ENCODE measurements around the gene RND2. TPM values are rescaled to one million over a fixed set of nuclear protein-coding genes. Genes with fewer than 3 reads are reported as not detected.

Gene RND2
- total and polyA plus RNA-seq, 3 donors from 2014 or later = 15.7 to 48.7 (median 33.1) TPM

- Histone ChIP-seq H3K27me3 (no peaks in the 10 kb centered on the region), H3K36me3 (ENCODE audit: low read depth, missing control alignments) (no peaks in the 10 kb centered on the region), H3K9me3 (no peaks in the 10 kb centered on the region), H3K27ac (no peak overlapping the region), H3K4me1 (no peaks in the 10 kb centered on the region), H3K4me3 (no peak overlapping the region)
- 82 to 83% methylated on average over 1 of the region's 1 CpG for WGBS, 2 donors
- DNase-seq = no peak
- intact Hi-C loops (cut with DNase I; ENCODE audit: low total_unique reads) = no loop called here
- no peak for TF ChIP-seq POLR2A (IDR thresholded peaks at IDR 0.05)
- TF ChIP-seq CTCF (IDR thresholded peaks at IDR 0.05) = no peak
These were observed 45.2 kb downstream of the RND2 start for GRCh38 chr17:43070257-43070656.

DNA sequence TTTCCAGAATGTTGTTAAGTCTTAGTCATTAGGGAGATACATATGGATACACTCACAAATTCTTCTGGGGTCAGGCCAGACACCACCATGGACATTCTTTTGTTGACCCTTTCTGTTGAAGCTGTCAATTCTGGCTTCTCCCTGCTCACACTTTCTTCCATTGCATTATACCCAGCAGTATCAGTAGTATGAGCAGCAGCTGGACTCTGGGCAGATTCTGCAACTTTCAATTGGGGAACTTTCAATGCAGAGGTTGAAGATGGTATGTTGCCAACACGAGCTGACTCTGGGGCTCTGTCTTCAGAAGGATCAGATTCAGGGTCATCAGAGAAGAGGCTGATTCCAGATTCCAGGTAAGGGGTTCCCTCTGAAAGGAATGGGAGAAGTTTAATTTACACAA lies 45.8 kb downstream of the RND2 start:
- no peak overlapping the region for H3K4me3 ChIP-seq
- no peaks in the 10 kb centered on the region for H3K27me3 ChIP-seq
- H3K4me1 ChIP-seq = no peaks in the 10 kb centered on the region
- DNase-seq = no peak
- intact Hi-C loops (cut with DNase I; ENCODE audit: low total_unique reads) = no loop called here
- TF ChIP-seq POLR2A (IDR thresholded peaks at IDR 0.05) (no peak), CTCF (IDR thresholded peaks at IDR 0.05) (no peak)
- H3K36me3 ChIP-seq (ENCODE audit: low read depth, missing control alignments) = no peaks in the 10 kb centered on the region
- H3K9me3 ChIP-seq = no peaks in the 10 kb centered on the region
- 60 to 81% methylated on average over 1 of the region's 1 CpG for WGBS, 2 donors
- no peak overlapping the region for H3K27ac ChIP-seq

DNA sequence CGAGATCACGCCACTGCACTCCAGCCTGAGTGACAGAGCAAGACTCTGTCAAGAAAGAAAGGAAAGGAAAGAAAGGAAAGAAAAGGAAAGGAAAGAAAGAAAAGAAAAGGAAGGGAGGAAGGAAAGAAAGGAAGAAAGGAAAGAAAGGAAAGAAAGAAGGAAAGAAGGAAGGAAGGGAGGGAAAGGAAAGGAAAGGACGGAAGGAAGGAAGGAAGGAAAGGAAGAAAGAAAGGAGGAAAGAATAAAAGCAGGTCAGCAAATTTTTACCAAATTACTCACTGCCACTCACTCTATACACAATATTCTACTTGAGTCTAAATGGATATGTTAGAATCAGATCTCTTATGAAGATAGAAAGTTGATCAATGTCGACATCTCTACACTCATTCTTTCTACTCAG lies 49.8 kb downstream of the RND2 start:
- Histone ChIP-seq H3K36me3 (ENCODE audit: low read depth, missing control alignments) (no peaks in the 10 kb centered on the region), H3K27ac (no peak overlapping the region), H3K4me3 (no peak overlapping the region), H3K27me3 (no peaks in the 10 kb centered on the region), H3K9me3 (no peaks in the 10 kb centered on the region), H3K4me1 (no peaks in the 10 kb centered on the region)
- WGBS, 2 donors = 94 to 97% methylated on average over 4 of the region's 4 CpGs
- TF ChIP-seq POLR2A (IDR thresholded peaks at IDR 0.05) (no peak), CTCF (IDR thresholded peaks at IDR 0.05) (no peak)
- DNase-seq = no peak
- intact Hi-C loops (cut with DNase I; ENCODE audit: low total_unique reads) = no loop called here

- Histone ChIP-seq H3K27me3 (no peaks in the 10 kb centered on the region), H3K4me3 (no peak overlapping the region), H3K9me3 (no peaks in the 10 kb centered on the region), H3K27ac (no peak overlapping the region), H3K4me1 (no peaks in the 10 kb centered on the region), H3K36me3 (ENCODE audit: low read depth, missing control alignments) (no peaks in the 10 kb centered on the region)
- 79 to 88% methylated on average over 1 of the region's 1 CpG for WGBS, 2 donors
- no peak for DNase-seq
- intact Hi-C loops (cut with DNase I; ENCODE audit: low total_unique reads) = no loop called here
- TF ChIP-seq CTCF (IDR thresholded peaks at IDR 0.05) (no peak), POLR2A (IDR thresholded peaks at IDR 0.05) (no peak)
These were observed 54.7 kb downstream of the RND2 start for GRCh38 chr17:43079641-43080302.

Other genes with a start within 250 kb of the RND2 start
- 1 to 10 TPM; 1.4 to 2.3 TPM for gene WNK4, start 244.6 kb upstream of the RND2 start, total RNA-seq
- gene WNK4, start 244.6 kb upstream of the RND2 start, polyA plus RNA-seq (ENCODE audit: insufficient read depth, low read depth, low replicate concordance) = 2.8 TPM
- gene COA3, start 226.5 kb upstream of the RND2 start, total RNA-seq = 10 to 100 TPM; 43.0 to 49.2 TPM
- 52.7 TPM for gene COA3, start 226.5 kb upstream of the RND2 start, polyA plus RNA-seq (ENCODE audit: insufficient read depth, low read depth, low replicate concordance)
- gene CNTD1, start 226.4 kb upstream of the RND2 start, total RNA-seq = 10 to 100 TPM; 21.2 to 49.1 TPM
- gene CNTD1, start 226.4 kb upstream of the RND2 start, polyA plus RNA-seq (ENCODE audit: insufficient read depth, low read depth, low replicate concordance) = 114 TPM
- 100 to 1,000 TPM; 100 to 111 TPM for gene BECN1, start 200.9 kb upstream of the RND2 start, total RNA-seq
- 74.2 TPM for gene BECN1, start 200.9 kb upstream of the RND2 start, polyA plus RNA-seq (ENCODE audit: insufficient read depth, low read depth, low replicate concordance)
- gene PSME3, start 191.8 kb upstream of the RND2 start, total RNA-seq = 10 to 100 TPM; 79.7 to 92.1 TPM
- gene PSME3, start 191.8 kb upstream of the RND2 start, polyA plus RNA-seq (ENCODE audit: insufficient read depth, low read depth, low replicate concordance) = 135 TPM
- gene AOC2, start 180.7 kb upstream of the RND2 start, total RNA-seq = 10 to 100 TPM; 10.3 to 14.6 TPM
- gene AOC2, start 180.7 kb upstream of the RND2 start, polyA plus RNA-seq (ENCODE audit: insufficient read depth, low read depth, low replicate concordance) = 5.7 TPM
- gene AOC3, start 174.0 kb upstream of the RND2 start, total RNA-seq = 10 to 100 TPM; 14.3 to 14.8 TPM
- gene AOC3, start 174.0 kb upstream of the RND2 start, polyA plus RNA-seq (ENCODE audit: insufficient read depth, low read depth, low replicate concordance) = 46.4 TPM
- gene G6PC1, start 124.4 kb upstream of the RND2 start, total RNA-seq = under 1 TPM in 1 of 2 donors, not detected in 1; 0.06 TPM
- gene G6PC1, start 124.4 kb upstream of the RND2 start, polyA plus RNA-seq (ENCODE audit: insufficient read depth, low read depth, low replicate concordance) = 0.26 TPM
- 10 to 100 TPM; 62.0 to 84.3 TPM for gene AARSD1, start 60.8 kb upstream of the RND2 start, total RNA-seq
- 184 TPM for gene AARSD1, start 60.8 kb upstream of the RND2 start, polyA plus RNA-seq (ENCODE audit: insufficient read depth, low read depth, low replicate concordance)
- gene PTGES3L, start 45.2 kb upstream of the RND2 start, total RNA-seq = 1 to 10 TPM; 2.8 to 5.2 TPM
- 5.5 TPM for gene PTGES3L, start 45.2 kb upstream of the RND2 start, polyA plus RNA-seq (ENCODE audit: insufficient read depth, low read depth, low replicate concordance)
- 10 to 100 TPM; 18.5 to 20.2 TPM for gene RUNDC1, start 44.7 kb upstream of the RND2 start, total RNA-seq
- gene RUNDC1, start 44.7 kb upstream of the RND2 start, polyA plus RNA-seq (ENCODE audit: insufficient read depth, low read depth, low replicate concordance) = 17.5 TPM
- 100 to 1,000 TPM; 457 to 634 TPM for gene RPL27, start 26.8 kb upstream of the RND2 start, total RNA-seq
- 1,036 TPM for gene RPL27, start 26.8 kb upstream of the RND2 start, polyA plus RNA-seq (ENCODE audit: insufficient read depth, low read depth, low replicate concordance)
- gene IFI35, start 18.4 kb upstream of the RND2 start, total RNA-seq = 10 to 100 TPM in 1 of 2 donors, 1 to 10 TPM in 1; 8.0 to 12.7 TPM
- gene IFI35, start 18.4 kb upstream of the RND2 start, polyA plus RNA-seq (ENCODE audit: insufficient read depth, low read depth, low replicate concordance) = 15.0 TPM
- gene VAT1, start 2.8 kb upstream of the RND2 start, total RNA-seq = 100 to 1,000 TPM; 201 to 277 TPM
- 204 TPM for gene VAT1, start 2.8 kb upstream of the RND2 start, polyA plus RNA-seq (ENCODE audit: insufficient read depth, low read depth, low replicate concordance)
- 10 to 100 TPM; 28.6 to 47.7 TPM for gene BRCA1, start 100.1 kb downstream of the RND2 start, total RNA-seq
- gene BRCA1, start 100.1 kb downstream of the RND2 start, polyA plus RNA-seq (ENCODE audit: insufficient read depth, low read depth, low replicate concordance) = 20.9 TPM
- gene NBR1, start 146.0 kb downstream of the RND2 start, total RNA-seq = 100 to 1,000 TPM; 146 to 244 TPM
- 302 TPM for gene NBR1, start 146.0 kb downstream of the RND2 start, polyA plus RNA-seq (ENCODE audit: insufficient read depth, low read depth, low replicate concordance)
- gene TMEM106A, start 186.6 kb downstream of the RND2 start, total RNA-seq = 1 to 10 TPM; 8.4 to 8.7 TPM
- gene TMEM106A, start 186.6 kb downstream of the RND2 start, polyA plus RNA-seq (ENCODE audit: insufficient read depth, low read depth, low replicate concordance) = 11.8 TPM
- 100 to 1,000 TPM in 1 of 2 donors, 10 to 100 TPM in 1; 22.6 to 147 TPM for gene CCDC200, start 203.4 kb downstream of the RND2 start, total RNA-seq
- gene CCDC200, start 203.4 kb downstream of the RND2 start, polyA plus RNA-seq (ENCODE audit: insufficient read depth, low read depth, low replicate concordance) = 91.1 TPM
- gene RNU2-1, start 208.7 kb downstream of the RND2 start, total RNA-seq = not detected
- not detected for gene RNU2-1, start 208.7 kb downstream of the RND2 start, polyA plus RNA-seq (ENCODE audit: insufficient read depth, low read depth, low replicate concordance)

Measured in testis (tissue), 3 donors.